ENCODE data around the gene JPH3.

JPH3 gene

DNA sequence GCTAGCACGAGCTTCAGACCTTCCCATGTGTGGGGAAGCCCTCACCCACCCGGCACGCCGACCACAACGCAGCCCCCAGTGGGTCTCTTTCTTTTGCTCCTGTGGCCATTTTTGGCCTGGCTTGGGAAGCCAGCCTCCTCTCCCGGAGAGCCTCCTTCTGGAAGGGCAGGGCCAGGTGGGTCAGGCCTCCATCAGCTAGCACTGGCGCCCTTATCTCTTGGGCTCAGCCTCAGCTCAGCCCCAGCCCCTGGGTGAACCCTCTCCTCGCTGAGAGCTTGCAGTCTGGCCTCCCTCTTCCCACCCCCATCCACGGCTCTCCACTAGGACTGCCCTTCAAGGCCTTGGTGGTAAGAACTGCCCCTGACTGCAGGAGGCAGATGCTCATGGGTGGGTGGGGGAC is 14.7 kb upstream of the JPH3 start:
- no peaks in the 10 kb centered on the region for H3K36me3 ChIP-seq (replicated peaks)
- DNase-seq: no peak
- no peak overlapping the region for H3K27ac ChIP-seq
- in situ Hi-C loops (cut with HindIII; ENCODE audit: low pct_ligation_motif_present, low sequenced_read_pairs): no loop called here
- H3K27me3 ChIP-seq (replicated peaks): peaks cover 12% of the 10 kb centered on the region
- no peak overlapping the region for H3K4me3 ChIP-seq (ENCODE audit: low read depth, low read length)
- TF ChIP-seq, protein P1, sequence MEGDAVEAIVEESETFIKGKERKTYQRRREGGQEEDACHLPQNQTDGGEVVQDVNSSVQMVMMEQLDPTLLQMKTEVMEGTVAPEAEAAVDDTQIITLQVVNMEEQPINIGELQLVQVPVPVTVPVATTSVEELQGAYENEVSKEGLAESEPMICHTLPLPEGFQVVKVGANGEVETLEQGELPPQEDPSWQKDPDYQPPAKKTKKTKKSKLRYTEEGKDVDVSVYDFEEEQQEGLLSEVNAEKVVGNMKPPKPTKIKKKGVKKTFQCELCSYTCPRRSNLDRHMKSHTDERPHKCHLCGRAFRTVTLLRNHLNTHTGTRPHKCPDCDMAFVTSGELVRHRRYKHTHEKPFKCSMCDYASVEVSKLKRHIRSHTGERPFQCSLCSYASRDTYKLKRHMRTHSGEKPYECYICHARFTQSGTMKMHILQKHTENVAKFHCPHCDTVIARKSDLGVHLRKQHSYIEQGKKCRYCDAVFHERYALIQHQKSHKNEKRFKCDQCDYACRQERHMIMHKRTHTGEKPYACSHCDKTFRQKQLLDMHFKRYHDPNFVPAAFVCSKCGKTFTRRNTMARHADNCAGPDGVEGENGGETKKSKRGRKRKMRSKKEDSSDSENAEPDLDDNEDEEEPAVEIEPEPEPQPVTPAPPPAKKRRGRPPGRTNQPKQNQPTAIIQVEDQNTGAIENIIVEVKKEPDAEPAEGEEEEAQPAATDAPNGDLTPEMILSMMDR (IDR thresholded peaks at IDR 0.05; ENCODE audit: low read depth, low read length, missing control alignments): no peak

DNA sequence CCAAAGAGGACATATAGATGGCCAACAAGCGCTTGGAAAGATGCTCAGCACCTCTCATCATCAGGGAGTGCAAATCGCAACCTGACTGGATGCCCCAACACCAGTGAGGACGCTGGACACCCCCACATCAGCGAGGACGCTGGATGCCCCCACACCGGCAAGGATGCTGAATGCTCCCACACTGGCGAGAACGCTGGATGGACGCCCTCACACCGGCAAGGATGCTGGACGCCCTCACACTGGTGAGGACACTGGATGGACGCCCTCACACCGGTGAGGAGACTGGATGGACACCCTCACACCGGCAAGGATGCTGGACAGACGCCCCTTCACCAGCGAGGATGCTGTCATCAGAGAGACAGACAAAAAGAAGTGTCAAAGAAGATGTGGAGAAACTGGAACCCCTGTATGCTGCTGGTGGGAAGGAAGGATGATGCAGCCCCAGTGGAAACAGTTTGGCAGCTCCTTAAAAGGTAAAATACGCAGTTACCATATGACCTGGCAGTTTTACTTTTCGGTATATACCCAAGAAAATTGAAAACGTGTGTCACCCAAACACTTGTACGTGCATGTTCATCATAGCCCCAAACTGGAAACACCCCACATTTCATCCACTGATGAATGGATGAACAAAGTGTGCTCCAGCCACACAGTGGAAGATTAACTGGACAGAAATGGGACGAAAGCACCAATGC is 10.1 kb upstream of the JPH3 start:
- no peaks in the 10 kb centered on the region for H3K36me3 ChIP-seq (replicated peaks)
- TF ChIP-seq, protein P1 (IDR thresholded peaks at IDR 0.05; ENCODE audit: low read depth, low read length, missing control alignments): no peak
- H3K4me3 ChIP-seq (ENCODE audit: low read depth, low read length): no peak overlapping the region
- DNase-seq: no peak
- in situ Hi-C loops (cut with HindIII; ENCODE audit: low pct_ligation_motif_present, low sequenced_read_pairs): no loop called here
- H3K27me3 ChIP-seq (replicated peaks): peaks cover 12% of the 10 kb centered on the region
- no peak overlapping the region for H3K27ac ChIP-seq

DNA sequence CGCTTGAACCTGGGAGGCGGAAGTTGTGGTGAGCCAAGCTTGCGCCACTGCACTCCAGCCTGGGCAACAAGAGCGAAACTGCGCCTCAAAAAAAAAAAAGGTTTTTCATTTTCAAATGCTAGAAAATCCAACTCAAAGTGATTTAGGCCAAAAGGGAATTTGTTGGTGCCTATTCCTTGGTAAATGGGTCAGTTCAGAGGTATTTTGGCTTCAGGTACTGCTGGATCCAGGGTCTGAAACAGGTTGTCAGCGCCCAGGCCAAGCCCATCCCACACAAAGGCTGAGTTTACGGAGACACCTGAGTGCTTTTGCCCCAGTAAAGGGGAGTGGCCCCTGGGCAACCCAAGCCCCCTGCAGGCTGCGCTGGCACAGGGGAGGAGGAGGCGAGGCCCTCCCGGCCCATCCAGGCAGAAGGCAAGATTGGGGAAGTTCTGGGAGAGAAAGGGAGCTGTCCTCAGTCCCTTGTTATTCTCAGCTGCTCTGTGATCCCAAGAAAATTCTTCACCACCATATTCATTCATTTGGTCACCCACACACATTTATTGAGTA is 8.5 kb upstream of the JPH3 start:
- Histone ChIP-seq H3K4me3 (ENCODE audit: low read depth, low read length) (no peak overlapping the region), H3K36me3 (replicated peaks) (no peaks in the 10 kb centered on the region), H3K27ac (no peak overlapping the region), H3K27me3 (replicated peaks) (peaks cover 12% of the 10 kb centered on the region)
- TF ChIP-seq, protein P1 (IDR thresholded peaks at IDR 0.05; ENCODE audit: low read depth, low read length, missing control alignments): no peak
- DNase-seq: no peak
- in situ Hi-C loops (cut with HindIII; ENCODE audit: low pct_ligation_motif_present, low sequenced_read_pairs): no loop called here

DNA sequence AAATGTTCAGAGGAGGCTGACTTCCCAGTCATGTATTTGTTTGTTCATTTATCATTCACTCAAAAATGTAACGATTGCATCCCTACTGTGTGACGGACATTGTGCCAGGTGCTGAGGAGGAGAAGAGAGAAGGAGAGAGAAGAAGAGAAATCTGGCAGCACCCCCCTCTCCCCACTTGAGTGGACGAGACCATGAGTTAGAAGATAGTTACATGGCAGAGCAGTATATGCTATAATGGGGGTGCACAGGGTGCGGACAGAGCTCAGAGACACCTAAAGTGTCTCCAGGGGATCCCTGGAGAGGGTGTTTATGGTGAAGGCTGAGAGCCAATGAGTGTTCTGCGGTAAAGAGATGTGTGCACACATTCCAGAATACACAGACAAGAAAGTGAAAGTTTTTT is 6.6 kb upstream of the JPH3 start:
- in situ Hi-C loops (cut with HindIII; ENCODE audit: low pct_ligation_motif_present, low sequenced_read_pairs): no loop called here
- DNase-seq: no peak
- Histone ChIP-seq H3K36me3 (replicated peaks) (no peaks in the 10 kb centered on the region), H3K27ac (no peak overlapping the region), H3K4me3 (ENCODE audit: low read depth, low read length) (no peak overlapping the region), H3K27me3 (replicated peaks) (peaks cover 24% of the 10 kb centered on the region)
- TF ChIP-seq, protein P1 (IDR thresholded peaks at IDR 0.05; ENCODE audit: low read depth, low read length, missing control alignments): no peak

DNA sequence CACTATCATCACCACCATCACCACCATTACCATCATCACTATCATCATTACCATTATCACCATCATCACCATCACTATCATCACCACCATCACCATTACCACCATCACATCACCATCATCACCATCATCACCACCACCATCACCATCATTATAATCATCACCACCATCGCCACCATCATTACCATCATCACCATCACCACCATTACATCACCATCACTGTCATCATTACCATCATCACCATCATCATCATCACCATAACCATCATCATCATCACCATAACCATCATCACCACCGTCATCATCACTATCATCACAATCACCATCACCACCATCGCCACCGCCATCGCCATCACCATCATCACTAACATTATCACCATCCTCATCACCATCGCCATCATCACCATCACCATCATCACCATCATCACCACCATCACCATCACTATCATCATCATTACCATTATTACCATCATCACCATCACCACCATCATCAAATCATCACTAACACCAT is 4.9 kb upstream of the JPH3 start:
- no peak for DNase-seq
- no peak overlapping the region for H3K27ac ChIP-seq
- H3K27me3 ChIP-seq (replicated peaks): peaks cover 28% of the 10 kb centered on the region
- in situ Hi-C loops (cut with HindIII; ENCODE audit: low pct_ligation_motif_present, low sequenced_read_pairs): no loop called here
- no peak overlapping the region for H3K4me3 ChIP-seq (ENCODE audit: low read depth, low read length)
- no peaks in the 10 kb centered on the region for H3K36me3 ChIP-seq (replicated peaks)
- TF ChIP-seq, protein P1 (IDR thresholded peaks at IDR 0.05; ENCODE audit: low read depth, low read length, missing control alignments): no peak

Measured in brain microvascular endothelial cell (primary cell).